Stimulated activated CD8-positive, alpha-beta memory T cell treated with anti-CD3 and anti-CD28 coated beads, Interleukin-2, amount 100 ng/mL, for 48 hours (primary cell): ENCODE data around the gene HSH2D.
"Not testable (repeated sequence)": the region's sequence is repeated elsewhere in the genome, so short reads cannot be mapped to it uniquely, and the experiment has no call there.

Experiments
- DNase-seq, 2 donors: peaks; one replicate each; pipeline ENCODE4 v3.0.0-alpha.2; 2020; ENCODE audit warnings: low read depth in 2 of 2

Gene HSH2D

DNA sequence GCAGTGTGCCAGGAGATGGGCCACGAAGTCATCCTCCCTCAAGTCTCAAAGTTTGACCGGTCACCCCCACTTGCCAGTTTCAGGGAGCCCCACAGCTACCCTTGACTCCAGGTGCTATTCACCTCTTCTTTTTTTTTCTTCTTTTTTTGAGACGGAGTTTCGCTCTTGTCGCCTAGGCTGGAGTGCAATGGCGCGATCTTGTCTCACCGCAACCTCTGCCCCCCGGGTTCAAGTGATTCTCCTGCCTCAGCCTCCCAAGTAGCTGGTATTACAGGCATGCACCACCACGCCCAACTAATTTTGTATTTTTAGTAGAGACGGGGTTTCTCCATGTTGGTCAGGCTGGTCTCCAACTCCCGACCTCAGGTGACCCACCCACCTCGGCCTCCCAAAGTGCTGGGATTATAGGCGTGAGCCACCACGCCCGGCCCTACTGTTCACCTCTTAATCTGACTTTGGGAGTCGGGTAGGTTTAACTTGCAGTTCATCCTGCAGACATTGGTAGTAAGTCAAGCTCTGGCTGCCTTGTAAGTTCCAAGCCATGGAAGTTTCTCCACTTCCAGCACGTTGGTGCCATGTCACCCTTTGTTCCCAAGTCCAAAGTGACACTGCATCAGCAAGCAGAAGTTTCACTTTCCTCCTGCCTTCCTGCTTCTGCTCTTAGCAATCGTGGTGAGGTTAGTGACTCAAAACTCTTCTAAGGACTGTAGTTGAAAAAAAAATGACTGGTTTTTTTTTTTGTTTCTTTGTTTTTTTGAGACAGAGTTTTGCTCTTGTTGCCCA lies 24.2 kb upstream of the HSH2D start:
- DNase-seq: not testable (repeated sequence)

GRCh38 chr19:16121141-16121540 lies 22.3 kb upstream of the HSH2D start:
- DNase-seq: no peak

GRCh38 chr19:16121967-16122366 lies 21.5 kb upstream of the HSH2D start:
- no peak for DNase-seq

DNA sequence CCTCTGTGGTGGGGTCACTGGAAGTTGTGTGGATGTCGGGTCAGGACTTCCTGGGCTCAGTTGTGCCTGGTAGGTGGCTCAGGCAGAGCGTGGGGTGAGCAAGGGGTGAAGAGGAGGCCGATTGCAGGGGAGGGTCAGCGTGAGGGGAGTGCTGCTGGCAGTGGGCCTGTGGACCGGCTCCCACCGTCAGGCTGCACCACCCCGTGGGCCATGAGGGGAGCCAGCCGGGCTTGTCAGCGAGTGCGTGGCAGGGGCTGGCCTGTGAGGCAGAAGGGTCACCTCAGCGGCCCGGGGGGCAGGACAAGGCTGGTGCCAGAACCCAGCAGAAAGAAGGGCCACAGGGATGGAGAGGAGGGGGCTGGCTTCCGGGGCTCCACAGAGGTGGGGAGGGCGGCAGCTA lies 18.5 kb upstream of the HSH2D start:
- no peak for DNase-seq

- no peak for DNase-seq
These were observed 17.6 kb upstream of the HSH2D start for GRCh38 chr19:16125737-16126495.

DNA sequence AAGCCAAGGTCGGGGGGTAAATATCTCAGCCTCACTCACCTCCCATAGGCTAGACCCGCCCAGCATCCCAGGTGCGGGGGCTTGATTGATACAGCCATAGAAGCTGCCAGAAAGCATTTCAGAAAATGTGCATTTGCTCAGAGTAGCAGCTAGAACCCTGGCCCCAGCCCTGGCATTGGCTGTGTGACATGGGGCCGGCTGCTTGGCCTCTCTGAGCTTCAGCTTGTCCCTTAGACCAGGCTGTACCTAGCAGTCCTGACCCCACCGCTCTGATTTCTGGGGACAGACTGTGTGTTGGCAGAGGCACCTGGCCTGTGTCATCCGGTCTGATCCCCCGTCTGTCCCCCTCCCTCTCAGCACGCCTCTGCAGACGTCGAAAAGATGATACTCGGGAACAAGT lies 16.4 kb upstream of the HSH2D start:
- no peak for DNase-seq

GRCh38 chr19:16127776-16128371 lies 15.6 kb upstream of the HSH2D start:
- DNase-seq: no peak

DNA sequence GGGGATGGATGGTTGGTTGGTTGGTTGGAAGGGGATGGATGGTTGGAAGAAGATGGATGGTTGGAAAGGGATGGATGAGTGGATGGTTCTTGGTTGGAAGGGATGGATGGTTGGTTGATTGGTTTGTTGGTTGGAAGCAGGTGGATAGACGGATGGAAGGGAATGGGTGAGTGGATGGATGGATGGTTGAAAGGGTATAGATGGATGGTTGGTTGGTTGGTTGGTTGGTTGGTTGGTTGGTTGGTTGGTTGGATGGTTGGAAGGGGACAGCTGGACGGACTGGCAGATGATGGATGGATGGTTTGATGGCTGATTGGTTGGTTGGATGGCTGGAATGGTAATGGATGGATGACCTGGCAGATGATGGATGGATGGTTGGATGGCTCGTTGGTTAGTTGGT lies 11.8 kb upstream of the HSH2D start:
- DNase-seq: no peak

- DNase-seq: no peak
These were observed 9.7 kb upstream of the HSH2D start for GRCh38 chr19:16133818-16134217.

- DNase-seq: no peak
These were observed 9.0 kb upstream of the HSH2D start for GRCh38 chr19:16134510-16134909.

DNA sequence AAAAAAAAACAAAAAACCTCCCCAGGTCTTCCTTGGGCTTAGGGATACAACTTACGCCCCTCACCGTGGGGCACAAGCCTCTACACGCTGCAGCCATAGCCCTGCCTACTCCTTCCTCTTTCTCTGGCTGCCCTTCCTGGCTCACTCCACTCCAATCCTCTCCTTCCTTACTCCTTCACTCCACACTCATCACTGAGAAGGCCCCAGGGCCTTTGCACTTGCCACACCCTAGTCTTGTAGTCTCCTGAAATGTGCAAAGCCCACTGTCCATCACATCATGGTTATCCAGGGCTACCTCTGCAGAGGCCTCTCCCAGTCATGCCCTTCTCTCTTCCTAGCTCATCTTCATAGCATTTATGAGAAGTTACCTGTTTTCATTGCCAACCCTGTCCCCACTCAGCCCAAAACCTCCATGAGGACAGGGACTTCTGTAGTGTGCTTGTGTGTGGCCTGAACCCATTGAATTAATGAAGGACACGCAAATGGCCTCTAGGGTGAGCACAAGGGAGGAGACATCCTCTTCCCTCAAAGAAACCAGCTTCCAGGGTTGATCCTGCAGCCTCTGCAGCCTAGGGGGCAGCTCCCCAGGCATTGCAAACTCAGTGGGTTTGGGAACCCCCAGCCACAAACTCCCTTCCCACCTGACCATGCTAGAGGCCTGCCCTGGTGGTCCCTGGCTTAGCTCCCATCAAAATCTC lies 7.9 kb upstream of the HSH2D start:
- DNase-seq: no peak

DNA sequence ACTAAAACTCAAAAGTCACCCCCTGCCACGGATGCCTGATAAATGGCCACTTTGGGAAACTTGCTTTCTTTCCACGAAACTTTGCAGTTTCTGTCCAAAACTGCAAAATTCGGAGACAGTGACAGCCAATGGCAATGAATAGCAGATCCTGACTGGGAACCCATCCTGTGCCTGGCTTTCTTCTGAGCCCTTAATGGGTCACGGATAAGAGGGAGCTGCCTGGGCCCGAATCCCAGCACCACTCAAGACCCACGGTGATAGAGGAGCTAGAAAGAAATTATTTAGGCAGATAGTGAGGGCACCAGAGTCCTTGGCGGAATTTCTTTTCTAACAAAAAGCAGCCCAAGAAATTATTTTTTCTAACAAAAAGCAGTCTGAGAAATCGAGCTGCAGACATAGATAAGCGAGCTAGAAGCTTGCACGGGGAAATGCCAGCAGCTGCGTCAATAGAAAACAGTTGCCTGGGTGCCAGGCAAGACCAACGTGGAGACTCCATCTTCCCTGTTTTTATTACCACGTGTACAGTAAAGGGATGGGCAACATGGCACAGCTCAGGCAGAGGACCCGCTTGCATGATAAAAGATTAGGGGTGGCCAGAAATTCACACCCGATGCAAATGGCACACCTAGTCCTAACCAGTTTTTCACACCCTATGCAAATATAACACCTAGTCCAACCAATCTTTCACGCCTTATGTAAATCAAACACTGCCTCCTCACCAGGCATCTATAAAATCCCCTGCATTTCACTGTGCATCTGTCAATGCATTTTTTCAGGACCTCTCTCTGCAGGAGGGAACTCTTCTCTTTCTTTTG lies 7.1 kb upstream of the HSH2D start:
- DNase-seq: no peak

DNA sequence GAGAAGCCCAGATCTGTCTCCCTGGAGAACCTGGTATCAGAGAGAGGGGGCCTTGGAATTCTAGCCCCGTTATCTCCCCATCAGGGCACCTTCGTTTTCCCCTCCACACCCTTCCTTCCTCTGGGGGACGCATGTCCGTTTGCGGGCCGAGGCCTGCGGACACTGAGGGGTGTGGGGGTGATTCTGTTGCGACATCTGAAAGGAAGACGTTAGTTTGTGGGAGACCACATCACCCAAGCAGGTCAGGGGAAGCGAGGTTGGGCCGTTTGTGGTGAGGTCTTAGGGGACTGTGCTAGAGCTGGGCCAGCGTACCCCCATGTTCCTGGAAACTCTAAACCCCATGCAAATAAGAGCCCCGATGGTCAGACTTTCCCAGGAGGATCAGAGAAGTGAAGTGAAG lies 3.7 kb upstream of the HSH2D start:
- no peak for DNase-seq

DNA sequence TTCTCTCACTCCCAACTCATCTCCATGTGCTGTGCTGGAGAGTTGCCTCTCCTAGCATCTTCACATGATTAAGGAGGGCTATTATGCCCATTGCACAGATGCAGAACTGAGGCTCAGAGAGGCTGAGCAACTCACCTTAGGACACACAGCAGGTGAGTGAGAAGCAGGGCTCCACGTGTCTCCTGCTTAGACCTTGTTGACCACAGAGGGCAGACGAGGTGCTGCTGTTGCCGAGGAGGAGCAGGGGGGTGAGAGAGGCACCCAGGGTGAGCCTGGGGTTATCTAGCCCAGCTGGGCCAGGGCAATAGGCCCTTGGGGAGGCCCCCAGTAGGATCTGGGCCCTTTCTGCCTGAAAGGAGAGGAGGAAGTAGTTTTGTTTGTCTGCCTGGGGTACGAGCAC lies 2.4 kb upstream of the HSH2D start:
- DNase-seq: no peak

DNA sequence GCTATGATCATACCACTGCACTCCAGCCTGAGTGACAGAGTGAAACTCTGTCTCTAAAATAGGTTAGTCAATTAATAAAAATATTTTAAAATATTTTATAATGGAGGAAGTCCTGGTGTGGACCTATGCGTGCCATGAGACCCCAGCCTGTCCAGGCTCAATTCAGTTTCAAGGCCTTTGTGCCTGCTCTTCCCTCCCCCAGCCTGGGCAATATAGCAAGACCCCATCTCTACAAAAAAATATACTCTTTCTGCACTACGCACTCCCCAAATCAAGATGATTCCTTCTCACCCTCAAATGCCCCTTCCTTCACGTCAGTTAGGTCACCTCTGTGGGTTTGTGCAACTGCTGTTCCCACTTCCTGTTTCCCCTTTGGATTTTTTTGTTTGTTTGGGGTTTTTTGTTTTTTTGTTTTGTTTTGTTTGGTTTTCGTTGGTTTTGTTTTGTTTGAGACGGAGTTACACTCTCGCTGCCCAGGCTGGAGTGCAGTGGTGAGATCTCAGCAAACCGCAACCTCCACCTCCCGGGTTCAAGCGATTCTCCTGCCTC lies 1.4 kb upstream of the HSH2D start:
- DNase-seq: no peak

- DNase-seq: no peak
These were observed 714 bp downstream of the HSH2D start for GRCh38 chr19:16144216-16144581.

DNA sequence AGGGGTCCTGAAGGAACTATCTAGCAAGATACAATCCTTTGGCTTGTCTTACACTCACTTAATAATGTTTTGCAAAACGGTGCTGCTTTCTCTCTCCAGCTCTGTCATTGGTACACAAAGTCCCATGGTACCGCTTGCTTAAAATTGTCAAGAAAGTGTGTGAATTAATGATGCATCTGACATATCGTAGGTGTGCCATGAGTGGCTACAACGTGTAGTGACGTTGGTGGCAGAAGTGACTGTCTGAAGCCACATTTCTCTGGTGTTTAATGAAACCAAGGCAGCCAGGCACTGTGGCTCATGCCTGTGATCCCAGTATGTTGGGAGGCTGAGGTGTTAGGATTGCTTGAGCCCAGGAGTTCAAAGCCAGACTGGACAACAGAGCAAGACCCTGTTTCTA lies 2.6 kb downstream of the HSH2D start:
- DNase-seq: no peak

DNA sequence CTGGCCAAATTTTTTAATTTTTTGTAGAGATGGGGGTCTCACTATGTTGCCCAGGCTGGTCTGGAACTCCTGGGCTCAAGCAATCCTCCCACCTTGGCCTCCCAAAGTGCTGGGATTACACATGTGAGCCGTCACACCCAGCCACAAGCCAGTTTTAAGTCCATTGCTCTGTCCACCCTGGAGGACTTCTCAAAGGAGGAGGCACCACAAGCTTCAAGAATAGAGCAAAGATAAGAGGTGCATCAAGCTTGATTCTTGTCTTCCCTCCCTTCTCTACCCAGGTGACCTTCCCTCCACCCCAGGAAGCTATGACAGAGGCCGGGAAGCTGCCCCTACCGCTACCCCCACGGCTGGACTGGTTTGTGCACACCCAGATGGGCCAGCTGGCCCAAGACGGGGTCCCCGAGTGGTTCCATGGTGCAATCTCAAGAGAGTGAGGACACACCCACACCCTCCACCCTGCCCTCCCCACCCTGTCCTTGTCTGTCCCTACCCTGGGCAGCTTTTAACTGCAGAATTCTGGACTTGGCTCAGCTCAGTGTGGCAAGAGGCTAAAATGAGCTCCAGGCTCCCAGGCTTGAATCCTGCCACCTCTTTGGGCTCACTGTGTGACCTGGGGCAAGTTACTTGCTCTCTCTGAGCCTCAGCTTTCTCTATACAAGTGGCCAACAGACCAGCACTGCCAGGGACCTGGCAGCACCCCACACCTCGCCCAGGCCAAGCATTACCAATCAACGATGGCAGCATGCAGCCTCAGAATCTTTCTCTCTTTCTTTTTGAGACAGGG lies 5.2 kb downstream of the HSH2D start:
- DNase-seq: no peak

- DNase-seq: no peak
These were observed 10.3 kb downstream of the HSH2D start for GRCh38 chr19:16153582-16154336.

DNA sequence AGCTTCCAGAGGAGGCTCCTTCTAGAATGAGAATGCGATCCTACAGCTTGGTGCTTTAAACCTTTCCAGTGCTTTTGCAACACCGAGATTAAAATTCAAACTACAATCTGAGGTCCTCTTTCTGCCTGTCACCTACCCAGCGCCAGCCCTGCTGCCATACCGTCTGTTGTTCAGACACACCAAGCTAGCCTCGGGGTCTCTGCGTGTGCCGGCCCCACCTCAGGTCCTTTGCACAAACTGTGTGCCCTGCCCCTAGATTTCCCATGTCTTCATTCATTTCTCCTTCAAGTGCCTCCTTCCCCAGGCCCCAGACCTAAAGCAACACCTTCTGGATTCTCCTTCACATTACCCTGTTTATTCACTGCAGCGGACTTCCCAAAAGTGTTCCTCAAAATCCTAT lies 11.1 kb downstream of the HSH2D start:
- DNase-seq: no peak
